Gastroesophageal sphincter (tissue), 3 donors: ENCODE results near the gene RPRD2.

ENCODE experiments used
- EP300 ChIP-seq: sonication (generic); formaldehyde crosslinking; IDR thresholded peaks from one replicate; pipeline ENCODE4 v1.6.1; 2017; ENCODE audit warnings: antibody characterized with exemption, mild to moderate bottlenecking
- POLR2A ChIP-seq, 2 donors: fragments of 450-650 bp; IDR thresholded peaks; one replicate each; pipeline ENCODE4 v1.6.1; 2017; ENCODE audit warnings: antibody characterized with exemption in 2 of 2, mild to moderate bottlenecking in 2 of 2, moderate library complexity in 1 of 2
- POLR2AphosphoS5 ChIP-seq: sonication (generic); formaldehyde crosslinking; IDR thresholded peaks from one replicate; pipeline ENCODE4 v1.6.1; 2017; ENCODE audit warnings: antibody characterized with exemption
- TF ChIP-seq, protein P1 (sequence below), 4 experiments: fragments of 200-600 bp in 2 of 4; fragments of 450-650 bp in 2 of 4; sonication (generic) in 1 of 4; IDR thresholded peaks; one replicate each; pipeline ENCODE4 v1.5.1; 2017 to 2019; ENCODE audit warnings: antibody characterized with exemption in 4 of 4, mild to moderate bottlenecking in 2 of 4, moderate library complexity in 2 of 4

DNA sequence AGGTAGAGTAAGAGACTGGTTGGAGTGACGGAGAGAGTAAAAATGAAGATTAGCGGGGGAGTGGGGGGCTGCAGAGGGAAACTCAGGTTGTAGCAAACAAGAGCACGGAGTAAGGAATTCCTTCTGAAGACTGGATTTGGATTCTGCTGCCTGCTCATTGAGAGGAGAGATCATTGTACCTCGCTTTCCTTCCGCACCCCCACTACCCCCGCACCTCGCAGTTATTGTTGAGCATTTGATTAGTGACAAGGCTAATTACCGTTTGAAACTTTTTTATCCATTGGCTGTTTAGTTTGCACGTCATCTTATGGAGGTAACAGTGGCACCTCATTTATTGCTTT lies 42.2 kb upstream of the RPRD2 start:
- TF ChIP-seq POLR2AphosphoS5 (no peak), EP300 (no peak), POLR2A (IDR thresholded peaks at IDR 0.05) (no peak)
- TF ChIP-seq, protein P1, sequence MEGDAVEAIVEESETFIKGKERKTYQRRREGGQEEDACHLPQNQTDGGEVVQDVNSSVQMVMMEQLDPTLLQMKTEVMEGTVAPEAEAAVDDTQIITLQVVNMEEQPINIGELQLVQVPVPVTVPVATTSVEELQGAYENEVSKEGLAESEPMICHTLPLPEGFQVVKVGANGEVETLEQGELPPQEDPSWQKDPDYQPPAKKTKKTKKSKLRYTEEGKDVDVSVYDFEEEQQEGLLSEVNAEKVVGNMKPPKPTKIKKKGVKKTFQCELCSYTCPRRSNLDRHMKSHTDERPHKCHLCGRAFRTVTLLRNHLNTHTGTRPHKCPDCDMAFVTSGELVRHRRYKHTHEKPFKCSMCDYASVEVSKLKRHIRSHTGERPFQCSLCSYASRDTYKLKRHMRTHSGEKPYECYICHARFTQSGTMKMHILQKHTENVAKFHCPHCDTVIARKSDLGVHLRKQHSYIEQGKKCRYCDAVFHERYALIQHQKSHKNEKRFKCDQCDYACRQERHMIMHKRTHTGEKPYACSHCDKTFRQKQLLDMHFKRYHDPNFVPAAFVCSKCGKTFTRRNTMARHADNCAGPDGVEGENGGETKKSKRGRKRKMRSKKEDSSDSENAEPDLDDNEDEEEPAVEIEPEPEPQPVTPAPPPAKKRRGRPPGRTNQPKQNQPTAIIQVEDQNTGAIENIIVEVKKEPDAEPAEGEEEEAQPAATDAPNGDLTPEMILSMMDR (IDR thresholded peaks at IDR 0.05), result no peak
